H9 (cell line): ENCODE data around the gene CELF4. TPM values are rescaled to one million over a fixed set of nuclear protein-coding genes. Genes with fewer than 3 reads are reported as not detected.

Source experiments
- DNase-seq: peaks from one replicate; pipeline ENCODE4 v3.0.0-alpha.2; 2017
- H2AFZ ChIP-seq: one replicate; pipeline ENCODE4 v1.6.1; 2013; ENCODE audit warnings: mild to moderate bottlenecking, low read length, control low read depth, moderate library complexity
- H2AK5ac ChIP-seq: 2 replicates; pipeline ENCODE4 v1.6.1; 2013; ENCODE audit warnings: low read length, control low read depth, mixed read lengths; ENCODE audit not compliant: insufficient read length
- H2BK120ac ChIP-seq: one replicate; pipeline ENCODE4 v1.6.1; 2013; ENCODE audit warnings: low read depth, mild to moderate bottlenecking, low read length, control low read depth, inconsistent platforms; ENCODE audit not compliant: poor library complexity, severe bottlenecking
- H2BK12ac ChIP-seq: 2 replicates; pipeline ENCODE4 v1.6.1; 2013; ENCODE audit warnings: low read length, control low read depth, mixed read lengths, low read depth; ENCODE audit not compliant: insufficient read length
- H2BK15ac ChIP-seq: 2 replicates; pipeline ENCODE4 v1.6.1; 2013; ENCODE audit warnings: low read depth, low read length, control low read depth
- H2BK20ac ChIP-seq: one replicate; pipeline ENCODE4 v1.6.1; 2013; ENCODE audit warnings: low read depth, mild to moderate bottlenecking, low read length, control low read depth, inconsistent platforms; ENCODE audit not compliant: poor library complexity, severe bottlenecking
- H2BK5ac ChIP-seq: 2 replicates; pipeline ENCODE4 v1.6.1; 2013; ENCODE audit warnings: low read length, control low read depth, mixed read lengths; ENCODE audit not compliant: insufficient read length
- H3K14ac ChIP-seq: 2 replicates; pipeline ENCODE4 v1.6.1; 2013; ENCODE audit warnings: low read length, control low read depth; ENCODE audit not compliant: insufficient read depth
- H3K18ac ChIP-seq: 2 replicates; pipeline ENCODE4 v1.6.1; 2013; ENCODE audit warnings: low read depth, mild to moderate bottlenecking, mixed read lengths, low read length, control low read depth; ENCODE audit not compliant: insufficient read length
- H3K23ac ChIP-seq: 2 replicates; pipeline ENCODE4 v1.6.1; 2013; ENCODE audit warnings: low read length, control low read depth, mixed read lengths, low read depth; ENCODE audit not compliant: insufficient read length
- H3K23me2 ChIP-seq: 2 replicates; pipeline ENCODE4 v1.6.1; 2013; ENCODE audit warnings: low read depth, mild to moderate bottlenecking, mixed read lengths, low read length, control low read depth; ENCODE audit not compliant: insufficient read length, poor library complexity, severe bottlenecking
- H3K27ac ChIP-seq: 2 replicates; pipeline ENCODE4 v1.5.1; 2013; ENCODE audit warnings: low read length, control low read depth, mixed read lengths, low read depth; ENCODE audit not compliant: insufficient read length
- H3K27me3 ChIP-seq: 2 replicates; pipeline ENCODE4 v1.6.1; 2013; ENCODE audit warnings: low read length, control low read depth, inconsistent platforms; ENCODE audit not compliant: insufficient read depth
- H3K4ac ChIP-seq: 2 replicates; pipeline ENCODE4 v1.6.1; 2013; ENCODE audit warnings: low read depth, mild to moderate bottlenecking, control low read depth, inconsistent platforms, low read length, moderate library complexity
- H3K4me1 ChIP-seq: 2 replicates; pipeline ENCODE4 v1.6.1; 2013; ENCODE audit warnings: low read length, control low read depth, inconsistent platforms; ENCODE audit not compliant: insufficient read depth
- H3K4me2 ChIP-seq: 2 replicates; pipeline ENCODE4 v1.6.1; 2013; ENCODE audit warnings: low read length, control low read depth, mixed read lengths; ENCODE audit not compliant: insufficient read length, insufficient read depth
- H3K56ac ChIP-seq: 2 replicates; pipeline ENCODE4 v1.6.1; 2013; ENCODE audit warnings: low read depth, mild to moderate bottlenecking, mixed read lengths, low read length, control low read depth; ENCODE audit not compliant: insufficient read length
- H3K79me1 ChIP-seq: 2 replicates; pipeline ENCODE4 v1.6.1; 2013; ENCODE audit warnings: low read depth, mild to moderate bottlenecking, moderate library complexity, low read length, control low read depth, inconsistent platforms; ENCODE audit not compliant: insufficient read depth, poor library complexity, severe bottlenecking
- H3K79me2 ChIP-seq: 2 replicates; pipeline ENCODE4 v1.6.1; 2013; ENCODE audit warnings: low read length, control low read depth, inconsistent platforms; ENCODE audit not compliant: insufficient read depth
- H3K9ac ChIP-seq: 2 replicates; pipeline ENCODE4 v1.6.1; 2013; ENCODE audit warnings: low read length, control low read depth, mixed read lengths; ENCODE audit not compliant: insufficient read length; ENCODE audit errors: extremely low read depth
- H3K9me3 ChIP-seq: one replicate; pipeline ENCODE4 v1.6.1; 2013; ENCODE audit warnings: low read depth, low read length, inconsistent platforms; ENCODE audit not compliant: control insufficient read depth
- H3T11ph ChIP-seq: one replicate; pipeline ENCODE4 v1.6.1; 2013; ENCODE audit warnings: mild to moderate bottlenecking, low read length, control low read depth, inconsistent platforms
- H4K20me1 ChIP-seq: one replicate; pipeline ENCODE4 v1.6.1; 2013; ENCODE audit not compliant: control insufficient read depth, insufficient read length, insufficient read depth
- H4K5ac ChIP-seq: 2 replicates; pipeline ENCODE4 v1.6.1; 2013; ENCODE audit warnings: low read depth, mild to moderate bottlenecking, mixed read lengths, low read length, control low read depth; ENCODE audit not compliant: insufficient read length
- H4K8ac ChIP-seq: replicated peaks from 2 replicates; pipeline ENCODE4 v1.6.1; 2013; ENCODE audit warnings: low read length, control low read depth, mixed read lengths, low read depth; ENCODE audit not compliant: insufficient read length
- H4K91ac ChIP-seq: 2 replicates; pipeline ENCODE4 v1.6.1; 2013; ENCODE audit warnings: low read depth, mild to moderate bottlenecking, moderate library complexity, mixed read lengths, low read length, control low read depth; ENCODE audit not compliant: insufficient read length
- H3K27ac Mint-ChIP-seq, 3 experiments: 2 replicates in 2 of 3; 3 replicates in 1 of 3; pipeline ENCODE4 v1.8.0; 2020 to 2021; ENCODE audit warnings: mixed read lengths in 3 of 3, mild to moderate bottlenecking in 1 of 3, moderate library complexity in 1 of 3
- H3K27me3 Mint-ChIP-seq: 2 replicates; pipeline ENCODE4 v1.8.0; 2021; ENCODE audit warnings: low read depth, mild to moderate bottlenecking, moderate library complexity, mixed read lengths
- H3K36me3 Mint-ChIP-seq, 3 experiments: 2 replicates in 2 of 3; 3 replicates in 1 of 3; pipeline ENCODE4 v1.8.0; 2020 to 2021; ENCODE audit warnings: low read depth in 3 of 3, mixed read lengths in 3 of 3; ENCODE audit not compliant: insufficient read depth in 1 of 3
- H3K4me1 Mint-ChIP-seq, 2 experiments: 2 replicates each; pipeline ENCODE4 v1.8.0; 2020; ENCODE audit warnings: mixed read lengths in 2 of 2
- H3K4me3 Mint-ChIP-seq, 2 experiments: 2 replicates in 1 of 2; 3 replicates in 1 of 2; pipeline ENCODE4 v1.8.0; 2020 to 2021; ENCODE audit warnings: mild to moderate bottlenecking in 2 of 2, mixed read lengths in 2 of 2, moderate library complexity in 1 of 2
- H3K9me3 Mint-ChIP-seq, 2 experiments: 2 replicates in 1 of 2; 3 replicates in 1 of 2; pipeline ENCODE4 v1.8.0; 2020; ENCODE audit warnings: mild to moderate bottlenecking in 2 of 2, mixed read lengths in 2 of 2, moderate library complexity in 1 of 2
- WGBS: extraction: QIAGEN DNeasy Blood & Tissue Kit; methylation state at CpG from one replicate; pipeline ENCODE4 v1.1.7; 2013; ENCODE audit warnings: missing lambda C conversion rate, low lambda C conversion rate, mixed read lengths; ENCODE audit not compliant: insufficient read length; ENCODE audit errors: extremely low coverage; 5-methylcytosine and 5-hydroxymethylcytosine counted together
- total RNA-seq: library from RNA; stranded (reverse); gene quantifications from 2 replicates; pipeline ENCODE4 v1.2.1, GENCODE V29; 2021
- TF ChIP-seq, protein P1 (sequence below): fragments of 200-600 bp; sonication (generic); conservative IDR thresholded peaks from 3 replicates; pipeline ENCODE4 v1.8.0; 2021; ENCODE audit warnings: antibody characterized with exemption, mild to moderate bottlenecking

CELF4 gene
- total RNA-seq, 1 experiment from 2014 or later: 1.1 TPM

DNA sequence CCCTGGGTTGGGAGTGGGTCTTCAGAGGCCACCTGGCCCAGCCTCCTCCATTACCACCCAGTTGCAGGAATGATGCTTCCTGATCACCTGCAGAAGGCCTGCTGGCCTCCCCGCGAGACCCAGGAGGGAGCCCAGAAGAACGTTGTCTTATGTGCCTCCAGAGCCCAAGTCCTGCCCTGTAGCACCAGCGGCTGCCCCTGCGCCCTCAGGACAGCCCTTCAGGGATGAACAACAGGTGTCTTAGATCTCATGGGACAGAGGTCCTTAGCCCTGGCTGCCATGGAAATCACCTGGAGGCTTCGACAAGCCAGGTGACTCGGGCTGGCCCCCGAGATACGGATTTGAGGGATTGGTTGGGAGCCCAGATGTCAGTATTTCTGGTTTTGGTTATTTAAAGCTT, 278.8 kb downstream of the CELF4 start:
- Histone ChIP-seq H4K8ac (no peak overlapping the region), H2AK5ac (no peak overlapping the region), H3K79me1 (no peaks in the 10 kb centered on the region), H3K4me2 (no peak overlapping the region), H3K18ac (no peak overlapping the region), H4K20me1 (no peaks in the 10 kb centered on the region), H2BK120ac (no peak overlapping the region), H4K91ac (no peak overlapping the region), H2AFZ (no peak overlapping the region), H2BK12ac (no peak overlapping the region), H3T11ph (no peak overlapping the region), H3K9ac (no peak overlapping the region), H4K5ac (no peak overlapping the region), H2BK20ac (no peak overlapping the region), H3K79me2 (no peaks in the 10 kb centered on the region), H2BK15ac (no peak overlapping the region), H3K56ac (no peak overlapping the region), H3K27me3 (no peaks in the 10 kb centered on the region), H3K23ac (no peak overlapping the region), H3K23me2 (no peaks in the 10 kb centered on the region), H3K14ac (no peak overlapping the region; the same call in 1 of the 2 replicates), H3K4ac (no peak overlapping the region), H3K27ac (no peak overlapping the region), H3K9me3 (no peaks in the 10 kb centered on the region), H2BK5ac (no peak overlapping the region), H3K4me1 (no peaks in the 10 kb centered on the region)
- TF ChIP-seq, protein P1, sequence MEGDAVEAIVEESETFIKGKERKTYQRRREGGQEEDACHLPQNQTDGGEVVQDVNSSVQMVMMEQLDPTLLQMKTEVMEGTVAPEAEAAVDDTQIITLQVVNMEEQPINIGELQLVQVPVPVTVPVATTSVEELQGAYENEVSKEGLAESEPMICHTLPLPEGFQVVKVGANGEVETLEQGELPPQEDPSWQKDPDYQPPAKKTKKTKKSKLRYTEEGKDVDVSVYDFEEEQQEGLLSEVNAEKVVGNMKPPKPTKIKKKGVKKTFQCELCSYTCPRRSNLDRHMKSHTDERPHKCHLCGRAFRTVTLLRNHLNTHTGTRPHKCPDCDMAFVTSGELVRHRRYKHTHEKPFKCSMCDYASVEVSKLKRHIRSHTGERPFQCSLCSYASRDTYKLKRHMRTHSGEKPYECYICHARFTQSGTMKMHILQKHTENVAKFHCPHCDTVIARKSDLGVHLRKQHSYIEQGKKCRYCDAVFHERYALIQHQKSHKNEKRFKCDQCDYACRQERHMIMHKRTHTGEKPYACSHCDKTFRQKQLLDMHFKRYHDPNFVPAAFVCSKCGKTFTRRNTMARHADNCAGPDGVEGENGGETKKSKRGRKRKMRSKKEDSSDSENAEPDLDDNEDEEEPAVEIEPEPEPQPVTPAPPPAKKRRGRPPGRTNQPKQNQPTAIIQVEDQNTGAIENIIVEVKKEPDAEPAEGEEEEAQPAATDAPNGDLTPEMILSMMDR: no peak
- Mint-ChIP-seq H3K4me3 (no peak overlapping the region), H3K9me3 (no peaks in the 10 kb centered on the region; a peak in 1 of 5 replicates), H3K36me3 (no peaks in the 10 kb centered on the region; a peak in 1 of 7 replicates), H3K4me1 (peaks cover 3 to 10% of the 10 kb centered on the region in 2 experiments), H3K27me3 (peaks cover 12% of the 10 kb centered on the region), H3K27ac (no peak overlapping the region)
- DNase-seq: no peak
- WGBS: no CpG with 5 or more reads among the region's 9 CpGs
